ENCODE results near the gene SMARCB1.

- TF ChIP-seq, protein P1, sequence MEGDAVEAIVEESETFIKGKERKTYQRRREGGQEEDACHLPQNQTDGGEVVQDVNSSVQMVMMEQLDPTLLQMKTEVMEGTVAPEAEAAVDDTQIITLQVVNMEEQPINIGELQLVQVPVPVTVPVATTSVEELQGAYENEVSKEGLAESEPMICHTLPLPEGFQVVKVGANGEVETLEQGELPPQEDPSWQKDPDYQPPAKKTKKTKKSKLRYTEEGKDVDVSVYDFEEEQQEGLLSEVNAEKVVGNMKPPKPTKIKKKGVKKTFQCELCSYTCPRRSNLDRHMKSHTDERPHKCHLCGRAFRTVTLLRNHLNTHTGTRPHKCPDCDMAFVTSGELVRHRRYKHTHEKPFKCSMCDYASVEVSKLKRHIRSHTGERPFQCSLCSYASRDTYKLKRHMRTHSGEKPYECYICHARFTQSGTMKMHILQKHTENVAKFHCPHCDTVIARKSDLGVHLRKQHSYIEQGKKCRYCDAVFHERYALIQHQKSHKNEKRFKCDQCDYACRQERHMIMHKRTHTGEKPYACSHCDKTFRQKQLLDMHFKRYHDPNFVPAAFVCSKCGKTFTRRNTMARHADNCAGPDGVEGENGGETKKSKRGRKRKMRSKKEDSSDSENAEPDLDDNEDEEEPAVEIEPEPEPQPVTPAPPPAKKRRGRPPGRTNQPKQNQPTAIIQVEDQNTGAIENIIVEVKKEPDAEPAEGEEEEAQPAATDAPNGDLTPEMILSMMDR (optimal IDR thresholded peaks at IDR 0.05 in 1 of 3, IDR thresholded peaks at IDR 0.05 in 1 of 3, conservative IDR thresholded peaks at IDR 0.05 in 1 of 3; ENCODE audit: extremely low read depth in 1 of 3, insufficient read depth in 2 of 3, low read length in 3 of 3) = no peak
- TF ChIP-seq EZH2 (IDR thresholded peaks at IDR 0.05; ENCODE audit: low read length) = no peak
These were observed 12.4 kb upstream of the SMARCB1 start for GRCh38 chr22:23774114-23774921.

Data from keratinocyte (primary cell).